ENCODE measurements around the gene RNF224. TPM values are rescaled to one million over a fixed set of nuclear protein-coding genes. Genes with fewer than 3 reads are reported as not detected.

The RNF224 gene
- total and polyA plus RNA-seq, 2 of the 13 experiments (the other 11 are each of a cell fraction or from before 2014, with no cell fraction given): 0.09 TPM; not detected in 1

- no peak for TF ChIP-seq ARID4A (CRISPR knock-in tag; IDR thresholded peaks at IDR 0.05; ENCODE audit: borderline replicate concordance)
- TF ChIP-seq ZBTB49 (CRISPR knock-in tag; IDR thresholded peaks at IDR 0.05; ENCODE audit: borderline replicate concordance): no peak
- no peak for TF ChIP-seq SNAPC2 (CRISPR knock-in tag; IDR thresholded peaks at IDR 0.05)
- no peak for TF ChIP-seq NONO (IDR thresholded peaks at IDR 0.05)
- peak; percentile 31; the same call in 1 of the 2 replicates for TF ChIP-seq NONO (CRISPR knock-in tag; conservative IDR thresholded peaks at IDR 0.05)
- TF ChIP-seq MBD4 (IDR thresholded peaks at IDR 0.05; ENCODE audit: borderline replicate concordance, low read length): no peak
- no peak for TF ChIP-seq KAT7 (CRISPR knock-in tag; IDR thresholded peaks at IDR 0.05; ENCODE audit: borderline replicate concordance)
- TF ChIP-seq ATF7-NPFF (CRISPR knock-in tag; IDR thresholded peaks at IDR 0.05; ENCODE audit: low read depth): no peak
- TF ChIP-seq ZBTB25 (CRISPR knock-in tag; IDR thresholded peaks at IDR 0.05): no peak
- no peak for TF ChIP-seq ZNF570 (CRISPR knock-in tag; IDR thresholded peaks at IDR 0.05; ENCODE audit: borderline replicate concordance)
- TF ChIP-seq POGK (CRISPR knock-in tag; conservative IDR thresholded peaks at IDR 0.05): 0 out of 2 replicates have a peak, but pooled peaks have one; percentile 43
- no peak for TF ChIP-seq CTCF (CRISPR knock-in tag; IDR thresholded peaks at IDR 0.05)
- no peak for TF ChIP-seq NFE2 (CRISPR knock-in tag; IDR thresholded peaks at IDR 0.05)
- TF ChIP-seq ELF4 (CRISPR knock-in tag; IDR thresholded peaks at IDR 0.05; ENCODE audit: borderline replicate concordance): no peak
- no peak for TF ChIP-seq ZMYM4 (CRISPR knock-in tag; IDR thresholded peaks at IDR 0.05)
- no peak for TF ChIP-seq BCL6 (CRISPR knock-in tag; IDR thresholded peaks at IDR 0.05)
Observed at GRCh38 chr9:137253717-137254623, 26.7 kb downstream of the RNF224 start (continued).
